ENCODE results near the gene GPR108. TPM values are rescaled to one million over a fixed set of nuclear protein-coding genes. Genes with fewer than 3 reads are reported as not detected.

The GPR108 gene
- total and polyA plus RNA-seq, 4 donors, result 17.2 to 34.2 (median 30.5) TPM

GRCh38 chr19:6730153-6730804 lies 7.1 kb downstream of the GPR108 start:
- Histone ChIP-seq H3K4me3 (ENCODE audit: low read depth in 1 of 3, low read length in 3 of 3) (peak overlapping the region; percentile 40 to 64 (median 61)), H3K4me1 (ENCODE audit: control insufficient read depth in 4 of 4, insufficient read depth in 4 of 4, low read length in 3 of 4) (peaks cover 5 to 40% (median 27%) of the 10 kb centered on the region in 4 donors), H3K9ac (ENCODE audit: low read depth in 1 of 2, low read length in 2 of 2) (peak overlapping the region; percentile 53 to 76), H3K27me3 (ENCODE audit: control insufficient read depth in 4 of 4, insufficient read depth in 4 of 4, low read length in 3 of 4) (no peaks in the 10 kb centered on the region), H3K27ac (ENCODE audit: low read depth in 1 of 2, low read length in 2 of 2) (peak overlapping the region; percentile 97 to 99), H3K36me3 (ENCODE audit: control insufficient read depth in 4 of 4, insufficient read depth in 3 of 4, low read depth in 1 of 4, low read length in 3 of 4) (peaks cover 2 to 11% (median 2%) of the 10 kb centered on the region in 4 donors), H3K9me3 (ENCODE audit: control insufficient read depth in 4 of 4, low read length in 3 of 4) (no peaks in the 10 kb centered on the region)
- peak; percentile 97 for DNase-seq (ENCODE audit: low spot score)
- 34% methylated on average over 27 of the region's 27 CpGs for WGBS
- TF ChIP-seq, protein P1, sequence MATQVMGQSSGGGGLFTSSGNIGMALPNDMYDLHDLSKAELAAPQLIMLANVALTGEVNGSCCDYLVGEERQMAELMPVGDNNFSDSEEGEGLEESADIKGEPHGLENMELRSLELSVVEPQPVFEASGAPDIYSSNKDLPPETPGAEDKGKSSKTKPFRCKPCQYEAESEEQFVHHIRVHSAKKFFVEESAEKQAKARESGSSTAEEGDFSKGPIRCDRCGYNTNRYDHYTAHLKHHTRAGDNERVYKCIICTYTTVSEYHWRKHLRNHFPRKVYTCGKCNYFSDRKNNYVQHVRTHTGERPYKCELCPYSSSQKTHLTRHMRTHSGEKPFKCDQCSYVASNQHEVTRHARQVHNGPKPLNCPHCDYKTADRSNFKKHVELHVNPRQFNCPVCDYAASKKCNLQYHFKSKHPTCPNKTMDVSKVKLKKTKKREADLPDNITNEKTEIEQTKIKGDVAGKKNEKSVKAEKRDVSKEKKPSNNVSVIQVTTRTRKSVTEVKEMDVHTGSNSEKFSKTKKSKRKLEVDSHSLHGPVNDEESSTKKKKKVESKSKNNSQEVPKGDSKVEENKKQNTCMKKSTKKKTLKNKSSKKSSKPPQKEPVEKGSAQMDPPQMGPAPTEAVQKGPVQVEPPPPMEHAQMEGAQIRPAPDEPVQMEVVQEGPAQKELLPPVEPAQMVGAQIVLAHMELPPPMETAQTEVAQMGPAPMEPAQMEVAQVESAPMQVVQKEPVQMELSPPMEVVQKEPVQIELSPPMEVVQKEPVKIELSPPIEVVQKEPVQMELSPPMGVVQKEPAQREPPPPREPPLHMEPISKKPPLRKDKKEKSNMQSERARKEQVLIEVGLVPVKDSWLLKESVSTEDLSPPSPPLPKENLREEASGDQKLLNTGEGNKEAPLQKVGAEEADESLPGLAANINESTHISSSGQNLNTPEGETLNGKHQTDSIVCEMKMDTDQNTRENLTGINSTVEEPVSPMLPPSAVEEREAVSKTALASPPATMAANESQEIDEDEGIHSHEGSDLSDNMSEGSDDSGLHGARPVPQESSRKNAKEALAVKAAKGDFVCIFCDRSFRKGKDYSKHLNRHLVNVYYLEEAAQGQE (IDR thresholded peaks at IDR 0.05), result peak; percentile 36
- TF ChIP-seq GABPA (IDR thresholded peaks at IDR 0.05 in 1 of 2, conservative IDR thresholded peaks at IDR 0.05 in 1 of 2) (peak in 1 of 2 donors; percentile 17), FOXA1 (IDR thresholded peaks at IDR 0.05) (peak; percentile 60), YY1 (IDR thresholded peaks at IDR 0.05) (peak; percentile 3), RXRA (IDR thresholded peaks at IDR 0.05) (peak in 1 of 2 donors; percentile 74), FOXA2 (IDR thresholded peaks at IDR 0.05) (peak; percentile 72), NR2F2 (IDR thresholded peaks at IDR 0.05) (no peak), ZBTB33 (IDR thresholded peaks at IDR 0.05) (peak; percentile 49), EGR1 (IDR thresholded peaks at IDR 0.05; ENCODE audit: low read depth in 2 of 2) (peak; percentile 32 to 58), HNF4G (IDR thresholded peaks at IDR 0.05) (no peak), HNF4A (conservative IDR thresholded peaks at IDR 0.05) (peak; percentile 55 to 60), RAD21 (IDR thresholded peaks at IDR 0.05) (no peak), SP1 (IDR thresholded peaks at IDR 0.05) (peak; percentile 78), JUND (IDR thresholded peaks at IDR 0.05) (no peak), TAF1 (conservative IDR thresholded peaks at IDR 0.05) (no peak)
- TF ChIP-seq, protein P2, sequence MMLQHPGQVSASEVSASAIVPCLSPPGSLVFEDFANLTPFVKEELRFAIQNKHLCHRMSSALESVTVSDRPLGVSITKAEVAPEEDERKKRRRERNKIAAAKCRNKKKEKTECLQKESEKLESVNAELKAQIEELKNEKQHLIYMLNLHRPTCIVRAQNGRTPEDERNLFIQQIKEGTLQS (IDR thresholded peaks at IDR 0.05), result no peak
- TF ChIP-seq, protein P3, sequence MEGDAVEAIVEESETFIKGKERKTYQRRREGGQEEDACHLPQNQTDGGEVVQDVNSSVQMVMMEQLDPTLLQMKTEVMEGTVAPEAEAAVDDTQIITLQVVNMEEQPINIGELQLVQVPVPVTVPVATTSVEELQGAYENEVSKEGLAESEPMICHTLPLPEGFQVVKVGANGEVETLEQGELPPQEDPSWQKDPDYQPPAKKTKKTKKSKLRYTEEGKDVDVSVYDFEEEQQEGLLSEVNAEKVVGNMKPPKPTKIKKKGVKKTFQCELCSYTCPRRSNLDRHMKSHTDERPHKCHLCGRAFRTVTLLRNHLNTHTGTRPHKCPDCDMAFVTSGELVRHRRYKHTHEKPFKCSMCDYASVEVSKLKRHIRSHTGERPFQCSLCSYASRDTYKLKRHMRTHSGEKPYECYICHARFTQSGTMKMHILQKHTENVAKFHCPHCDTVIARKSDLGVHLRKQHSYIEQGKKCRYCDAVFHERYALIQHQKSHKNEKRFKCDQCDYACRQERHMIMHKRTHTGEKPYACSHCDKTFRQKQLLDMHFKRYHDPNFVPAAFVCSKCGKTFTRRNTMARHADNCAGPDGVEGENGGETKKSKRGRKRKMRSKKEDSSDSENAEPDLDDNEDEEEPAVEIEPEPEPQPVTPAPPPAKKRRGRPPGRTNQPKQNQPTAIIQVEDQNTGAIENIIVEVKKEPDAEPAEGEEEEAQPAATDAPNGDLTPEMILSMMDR (IDR thresholded peaks at IDR 0.05; ENCODE audit: low read depth, low read length, missing input control), result no peak
- TF ChIP-seq, protein P4, sequence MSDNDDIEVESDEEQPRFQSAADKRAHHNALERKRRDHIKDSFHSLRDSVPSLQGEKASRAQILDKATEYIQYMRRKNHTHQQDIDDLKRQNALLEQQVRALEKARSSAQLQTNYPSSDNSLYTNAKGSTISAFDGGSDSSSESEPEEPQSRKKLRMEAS (IDR thresholded peaks at IDR 0.05), result peak; percentile 50
